WTC11 (cell line): ENCODE results near the gene TRIP11. TPM values are rescaled to one million over a fixed set of nuclear protein-coding genes. Genes with fewer than 3 reads are reported as not detected.

Experiments
- ATAC-seq: fragments of 200-7000 bp; cut with Tn5 transposase; 2 replicates; pipeline ENCODE4 v1.10.0; 2021; ENCODE audit warnings: mild to moderate bottlenecking, moderate library complexity
- CTCF ChIA-PET: fragments of 300-600 bp; sonication (Branson Sonifier 250); formaldehyde crosslinking; loops from one replicate; lab custom pipeline; 2021; ENCODE audit warnings: antibody characterized with exemption; lab: Charles Lee
- POLR2A ChIA-PET: fragments of 350-600 bp; sonication (Branson Sonifier 250); formaldehyde crosslinking; loops from one replicate; lab custom pipeline; 2021; ENCODE audit warnings: antibody characterized with exemption; lab: Charles Lee
- DNase-seq: peaks from one replicate; pipeline ENCODE4 v3.0.0; 2021; ENCODE audit warnings: low spot score
- H3K27ac Mint-ChIP-seq: 2 replicates; pipeline ENCODE4 v1.8.0; 2021; ENCODE audit warnings: mixed read lengths
- H3K27me3 Mint-ChIP-seq: 2 replicates; pipeline ENCODE4 v1.8.0; 2021; ENCODE audit warnings: low read depth, mild to moderate bottlenecking, moderate library complexity, mixed read lengths
- H3K36me3 Mint-ChIP-seq: 2 replicates; pipeline ENCODE4 v1.8.0; 2021; ENCODE audit warnings: mixed read lengths
- H3K4me1 Mint-ChIP-seq: 2 replicates; pipeline ENCODE4 v1.8.0; 2022; ENCODE audit warnings: mixed read lengths
- H3K4me3 Mint-ChIP-seq: 2 replicates; pipeline ENCODE4 v1.8.0; 2021; ENCODE audit warnings: mild to moderate bottlenecking, moderate library complexity, mixed read lengths
- H3K9me3 Mint-ChIP-seq: 2 replicates; pipeline ENCODE4 v1.8.0; 2021; ENCODE audit warnings: mixed read lengths
- AFF4 ChIP-seq: sonication (generic); formaldehyde crosslinking; IDR thresholded peaks from 2 replicates; pipeline ENCODE4 v1.8.1; 2023; ENCODE audit warnings: mild to moderate bottlenecking, missing genetic modification reagents, borderline replicate concordance
- ARID4B ChIP-seq: sonication (generic); formaldehyde crosslinking; IDR thresholded peaks from 2 replicates; pipeline ENCODE4 v1.8.0; 2023; ENCODE audit warnings: missing genetic modification reagents, mild to moderate bottlenecking, borderline replicate concordance
- CREM ChIP-seq: sonication (generic); formaldehyde crosslinking; IDR thresholded peaks from 2 replicates; pipeline ENCODE4 v1.8.1; 2022; ENCODE audit warnings: mild to moderate bottlenecking, missing genetic modification reagents, moderate library complexity
- ERG ChIP-seq: fragments of 250-450 bp; sonication (Bioruptor Pico); IDR thresholded peaks from 2 replicates; pipeline ENCODE4 v1.8.0; 2021; ENCODE audit warnings: mild to moderate bottlenecking
- FOXP1 ChIP-seq: sonication (generic); formaldehyde crosslinking; IDR thresholded peaks from 2 replicates; pipeline ENCODE4 v1.8.0; 2022; ENCODE audit warnings: missing genetic modification reagents, mild to moderate bottlenecking, moderate library complexity, borderline replicate concordance
- GRHL2 ChIP-seq: fragments of 250-450 bp; sonication (Bioruptor Pico); IDR thresholded peaks from 2 replicates; pipeline ENCODE4 v1.8.0; 2022; ENCODE audit warnings: mild to moderate bottlenecking, moderate library complexity; ENCODE audit not compliant: insufficient replicate concordance, severe bottlenecking
- GTF2I ChIP-seq: fragments of 250-450 bp; sonication (Bioruptor Pico); conservative IDR thresholded peaks from 2 replicates; pipeline ENCODE4 v1.4.0; 2021; ENCODE audit warnings: mild to moderate bottlenecking
- MLX ChIP-seq: sonication (generic); formaldehyde crosslinking; IDR thresholded peaks from 2 replicates; pipeline ENCODE4 v1.8.1; 2023; ENCODE audit warnings: mild to moderate bottlenecking, missing genetic modification reagents, moderate library complexity
- NR1H2 ChIP-seq: sonication (generic); formaldehyde crosslinking; IDR thresholded peaks from 2 replicates; pipeline ENCODE4 v1.9.0; 2021; ENCODE audit warnings: mild to moderate bottlenecking, moderate library complexity, missing genetic modification reagents
- OVOL2 ChIP-seq: fragments of 250-450 bp; sonication (Bioruptor Pico); IDR thresholded peaks from 2 replicates; pipeline ENCODE4 v1.9.0; 2021; ENCODE audit warnings: mild to moderate bottlenecking, borderline replicate concordance
- PRRX2 ChIP-seq: fragments of 250-450 bp; sonication (Bioruptor Pico); IDR thresholded peaks from 2 replicates; pipeline ENCODE4 v1.8.0; 2021; ENCODE audit warnings: mild to moderate bottlenecking
- RELA ChIP-seq: sonication (generic); formaldehyde crosslinking; IDR thresholded peaks from 2 replicates; pipeline ENCODE4 v1.8.1; 2022; ENCODE audit warnings: missing genetic modification reagents, mild to moderate bottlenecking, borderline replicate concordance
- RORB ChIP-seq: fragments of 250-450 bp; sonication (Bioruptor Pico); IDR thresholded peaks from 2 replicates; pipeline ENCODE4 v1.9.0; 2021; ENCODE audit warnings: mild to moderate bottlenecking
- SMAD3 ChIP-seq: sonication (generic); formaldehyde crosslinking; IDR thresholded peaks from 2 replicates; pipeline ENCODE4 v1.8.0; 2022; ENCODE audit warnings: missing genetic modification reagents, mild to moderate bottlenecking, borderline replicate concordance
- SOX15 ChIP-seq: fragments of 250-450 bp; sonication (Bioruptor Pico); IDR thresholded peaks from 2 replicates; pipeline ENCODE4 v1.9.0; 2021; ENCODE audit warnings: mild to moderate bottlenecking
- TP53 ChIP-seq: sonication (generic); formaldehyde crosslinking; IDR thresholded peaks from 2 replicates; pipeline ENCODE4 v1.8.1; 2023; ENCODE audit warnings: mild to moderate bottlenecking, missing genetic modification reagents
- USF1 ChIP-seq: sonication (generic); formaldehyde crosslinking; IDR thresholded peaks from 2 replicates; pipeline ENCODE4 v1.8.0; 2022; ENCODE audit warnings: mild to moderate bottlenecking, missing genetic modification reagents
- USF2 ChIP-seq: sonication (generic); formaldehyde crosslinking; IDR thresholded peaks from 2 replicates; pipeline ENCODE4 v1.8.1; 2023; ENCODE audit warnings: mild to moderate bottlenecking, missing genetic modification reagents, moderate library complexity
- ZBTB21 ChIP-seq: sonication (generic); formaldehyde crosslinking; IDR thresholded peaks from 2 replicates; pipeline ENCODE4 v1.8.1; 2023; ENCODE audit warnings: mild to moderate bottlenecking, missing genetic modification reagents, borderline replicate concordance
- ZNF396 ChIP-seq: fragments of 250-450 bp; sonication (Bioruptor Pico); IDR thresholded peaks from 2 replicates; pipeline ENCODE4 v1.8.0; 2021; ENCODE audit warnings: mild to moderate bottlenecking, moderate library complexity, borderline replicate concordance
- ZNF671 ChIP-seq: fragments of 250-450 bp; sonication (Bioruptor Pico); IDR thresholded peaks from 2 replicates; pipeline ENCODE4 v1.8.0; 2021; ENCODE audit warnings: mild to moderate bottlenecking
- total RNA-seq: library from RNA; stranded (reverse); gene quantifications from 3 replicates; pipeline ENCODE4 v1.2.3, GENCODE V29; 2021

Gene TRIP11
- total RNA-seq, 1 experiment from 2014 or later, result 34.4 TPM

GRCh38 chr14:92021523-92021922 lies 18.3 kb downstream of the TRIP11 start (continued):
- TF ChIP-seq MLX (CRISPR knock-in tag) (no peak), CREM (no peak), ZNF671 (CRISPR knock-in tag) (no peak), ARID4B (CRISPR knock-in tag) (no peak), AFF4 (no peak)

GRCh38 chr14:92014040-92014439 lies 25.8 kb downstream of the TRIP11 start:
- Mint-ChIP-seq H3K27me3 (no peaks in the 10 kb centered on the region), H3K36me3 (peaks cover 25% of the 10 kb centered on the region), H3K4me1 (no peaks in the 10 kb centered on the region), H3K4me3 (no peak overlapping the region), H3K9me3 (no peaks in the 10 kb centered on the region), H3K27ac (no peak overlapping the region)
- no peak for ATAC-seq
- ChIA-PET POLR2A (no interaction called here), CTCF (no interaction called here)
- DNase-seq, result no peak
- TF ChIP-seq FOXP1 (CRISPR knock-in tag) (no peak), SOX15 (CRISPR knock-in tag) (no peak), ZNF671 (CRISPR knock-in tag) (no peak), RORB (no peak), ZNF396 (CRISPR knock-in tag) (no peak)

- POLR2A ChIA-PET, result no interaction called here
- ATAC-seq (no peak), DNase-seq (no peak)
- Mint-ChIP-seq H3K4me3 (no peak overlapping the region), H3K27me3 (no peaks in the 10 kb centered on the region), H3K27ac (no peak overlapping the region), H3K4me1 (no peaks in the 10 kb centered on the region), H3K36me3 (peaks cover 34% of the 10 kb centered on the region), H3K9me3 (no peaks in the 10 kb centered on the region)
- CTCF ChIA-PET, result interaction anchor here (1.9 kb wide), 1 partner anchor 15 kb away, joined by 8 read pairs; no protein-coding TSS in a partner anchor
- TF ChIP-seq NR1H2 (no peak), USF2 (CRISPR knock-in tag) (no peak), SMAD3 (CRISPR knock-in tag) (no peak), ZBTB21 (CRISPR knock-in tag) (no peak), USF1 (CRISPR knock-in tag) (no peak), PRRX2 (CRISPR knock-in tag) (no peak), RELA (CRISPR knock-in tag) (no peak), ERG (CRISPR knock-in tag) (no peak), GRHL2 (no peak), TP53 (no peak), OVOL2 (CRISPR knock-in tag) (no peak), GTF2I (CRISPR knock-in tag) (no peak)
Observed at GRCh38 chr14:92012121-92012748, 27.6 kb downstream of the TRIP11 start.
